Endometrial microvascular endothelial cells (primary cell): Measurements from ENCODE around the gene GSTCD. TPM values are rescaled to one million over a fixed set of nuclear protein-coding genes. Genes with fewer than 3 reads are reported as not detected.
"Not testable (repeated sequence)": the region's sequence is repeated elsewhere in the genome, so short reads cannot be mapped to it uniquely, and the experiment has no call there.

Experiments used
- in situ Hi-C: cut with HindIII; loops from 2 replicates; pipeline ENCODE4 v1.10.0; 2017; ENCODE audit warnings: low sequenced_read_pairs, low pct_unique_long_range_greater_than_20kb; ENCODE audit errors: inconsistent ontology term
- total RNA-seq: library from RNA; depleted of rRNA; stranded (reverse); fragments of >200 nt; gene quantifications from one replicate; pipeline ENCODE4 v1.2.3, GENCODE V29; 2015; ENCODE audit errors: inconsistent ontology term

Gene GSTCD, protein sequence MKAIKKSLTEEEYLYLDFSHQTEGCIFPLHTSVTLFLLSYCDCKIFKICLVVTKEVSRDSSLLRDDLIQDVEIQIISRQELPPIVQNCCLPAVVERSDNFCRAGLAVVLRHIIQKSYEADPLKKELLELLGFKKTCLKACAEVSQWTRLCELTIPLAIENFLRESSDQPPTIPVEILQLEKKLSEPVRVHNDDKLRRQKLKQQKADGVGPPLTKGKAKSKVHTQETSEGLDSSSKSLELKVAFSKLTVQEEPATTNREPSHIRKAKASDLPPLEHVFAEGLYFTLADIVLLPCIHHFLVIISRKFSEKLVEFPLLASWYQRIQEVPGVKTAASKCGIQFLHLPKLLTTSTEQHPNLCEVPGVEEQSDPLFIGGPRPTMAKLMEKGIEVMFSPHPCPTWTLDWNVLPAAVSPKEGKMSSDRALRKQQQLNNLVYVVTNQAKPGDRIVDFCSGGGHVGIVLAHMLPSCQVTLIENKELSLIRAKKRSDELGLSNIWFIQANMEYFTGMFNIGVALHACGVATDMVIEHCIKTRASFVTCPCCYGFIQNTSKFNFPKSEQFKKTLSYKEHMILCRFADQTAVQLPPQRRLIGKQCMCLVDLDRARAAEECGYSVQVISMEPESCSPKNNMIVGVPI
- total RNA-seq, result 16.5 TPM

DNA sequence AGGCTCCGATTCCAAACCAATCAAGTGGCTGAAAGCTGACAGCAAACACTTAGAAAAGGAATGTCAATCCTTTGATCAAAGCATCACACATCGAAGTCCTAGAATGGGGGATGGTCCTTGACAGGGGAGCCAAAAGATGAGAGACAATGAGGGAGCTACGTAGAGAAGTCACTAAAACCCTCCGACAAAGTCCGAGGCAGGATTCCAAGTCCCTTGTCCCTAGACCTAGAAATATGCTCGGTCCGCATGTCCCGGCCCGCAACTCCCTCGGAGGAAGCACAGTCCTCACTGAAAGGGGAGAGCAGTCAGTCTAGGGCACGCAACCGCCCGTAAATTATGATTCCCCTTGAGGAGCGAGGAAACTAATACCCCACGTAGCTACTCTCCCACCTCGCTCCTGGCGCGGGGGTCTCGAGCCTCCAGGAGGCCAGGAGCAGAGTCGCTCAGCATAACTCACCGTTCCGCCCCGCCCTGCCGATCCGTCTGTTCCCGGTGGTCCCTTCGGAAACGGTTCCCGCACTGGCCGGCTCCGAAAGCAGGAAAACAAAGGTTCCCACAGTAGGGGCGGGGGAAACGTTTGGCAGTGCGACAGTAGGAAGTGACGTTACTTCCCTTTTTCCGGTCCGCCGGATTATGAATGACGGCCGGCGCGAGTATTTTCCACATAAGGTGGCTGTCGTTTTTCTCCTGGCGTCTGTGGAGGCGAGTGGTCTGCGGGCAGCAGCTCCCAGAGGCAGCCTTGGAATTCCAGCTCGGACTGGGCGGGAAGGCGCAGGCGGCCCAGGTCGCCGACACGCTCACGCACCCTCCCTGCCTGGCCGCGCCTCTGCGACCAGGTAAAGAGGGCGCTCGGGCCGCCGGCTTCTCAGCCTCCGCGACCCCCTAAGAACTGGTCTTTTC, at the start of gene GSTCD, which contains the start of gene INTS12:
TSS of gene GSTCD (plus strand) at position 604 of the 900 bp plus-strand sequence. CDS start 8,830 bp downstream, outside the sequence.
TSS of gene INTS12 (minus strand) at position 509 of the 900 bp plus-strand sequence. CDS start 8,684 bp downstream, outside the sequence.
- in situ Hi-C loops, result no loop called here

- in situ Hi-C loops, result no loop called here
These were observed 49.4 kb upstream of the GSTCD start for GRCh38 chr4:105659190-105659589.

DNA sequence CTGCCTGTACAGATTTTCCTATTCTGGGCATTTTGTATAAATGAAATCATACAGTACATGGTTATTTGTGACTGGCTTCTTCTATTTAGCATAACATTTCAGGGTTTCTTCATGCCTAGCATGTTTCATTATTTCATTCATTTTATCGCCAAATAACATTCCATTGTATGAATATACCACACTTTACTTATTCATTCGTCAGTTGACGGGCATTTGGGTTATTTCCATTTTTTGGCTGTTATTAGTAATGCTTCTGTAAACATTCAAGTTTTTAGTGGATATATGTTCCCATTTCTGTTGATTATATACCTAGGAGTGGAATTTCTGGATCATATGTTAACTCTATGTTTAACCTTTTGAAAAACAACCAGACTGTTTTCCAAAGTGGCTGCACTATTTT, 47.6 kb upstream of the GSTCD start:
- in situ Hi-C loops, result no loop called here

- in situ Hi-C loops, result no loop called here
These were observed 45.5 kb upstream of the GSTCD start for GRCh38 chr4:105662935-105663675.

GRCh38 chr4:105666693-105667092, 41.9 kb upstream of the GSTCD start:
- in situ Hi-C loops, result no loop called here

DNA sequence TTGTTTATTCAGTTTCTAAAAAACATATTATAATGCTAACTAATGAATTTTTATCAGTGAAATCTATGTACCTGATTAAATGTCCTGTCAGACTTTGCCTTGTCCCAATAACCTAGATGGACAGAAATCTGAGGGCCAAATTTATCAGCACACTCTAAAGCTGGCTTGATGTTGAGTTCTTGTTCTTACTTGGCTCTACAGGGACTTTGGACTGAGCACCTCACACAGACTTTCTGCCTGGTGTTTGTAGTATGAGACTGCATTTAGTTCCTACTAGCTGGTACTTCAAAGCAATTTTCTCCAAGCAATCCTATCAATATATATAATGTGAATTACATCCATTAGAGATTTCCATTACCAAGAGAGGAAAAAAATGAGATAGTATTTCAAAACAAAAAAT, 37.9 kb upstream of the GSTCD start:
- in situ Hi-C loops, result no loop called here

GRCh38 chr4:105671301-105671700, 37.3 kb upstream of the GSTCD start:
- in situ Hi-C loops, result no loop called here

- in situ Hi-C loops, result no loop called here
These were observed 34.6 kb upstream of the GSTCD start for GRCh38 chr4:105674011-105674410.

- in situ Hi-C loops, result no loop called here
These were observed 30.9 kb upstream of the GSTCD start for GRCh38 chr4:105677709-105678108.

DNA sequence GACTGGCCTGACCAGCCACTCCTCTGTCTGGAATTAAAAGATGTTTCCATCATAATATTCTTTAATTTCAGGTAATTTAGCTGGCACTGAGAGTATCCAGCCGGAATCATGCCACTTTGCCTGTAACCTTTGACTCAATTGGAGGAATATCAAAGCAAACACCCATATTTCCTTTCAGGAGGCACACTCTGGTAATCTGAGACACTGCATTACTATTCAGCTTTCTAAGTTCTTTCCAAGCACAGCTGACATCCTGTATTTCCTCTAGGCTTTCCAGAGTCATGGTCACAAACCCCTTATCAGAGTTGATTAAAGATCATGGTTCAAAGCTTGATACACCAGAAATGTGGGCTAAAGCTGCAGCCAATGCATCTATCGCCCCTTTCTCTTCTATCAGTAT, 29.4 kb upstream of the GSTCD start:
- in situ Hi-C loops, result no loop called here

GRCh38 chr4:105683038-105683437, 25.5 kb upstream of the GSTCD start:
- in situ Hi-C loops, result no loop called here

DNA sequence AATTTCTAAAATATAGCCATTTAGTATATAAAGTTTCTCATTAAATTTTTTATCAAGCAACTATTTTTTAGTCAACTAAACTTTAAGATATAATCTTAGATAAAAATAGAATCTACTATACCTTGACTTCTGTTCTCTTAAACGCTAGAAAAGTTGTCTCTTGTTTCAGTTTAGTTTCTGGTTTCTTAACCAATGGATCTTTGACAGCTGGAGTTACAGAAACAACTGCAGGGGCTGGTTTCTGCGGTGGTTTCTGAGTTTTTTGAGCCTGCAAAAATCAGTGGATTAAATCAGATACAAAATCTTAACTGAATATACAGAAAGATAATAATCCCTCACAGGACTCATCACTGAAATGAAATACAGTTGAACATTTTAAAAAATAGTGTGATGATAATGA, 22.0 kb upstream of the GSTCD start:
- in situ Hi-C loops, result no loop called here

DNA sequence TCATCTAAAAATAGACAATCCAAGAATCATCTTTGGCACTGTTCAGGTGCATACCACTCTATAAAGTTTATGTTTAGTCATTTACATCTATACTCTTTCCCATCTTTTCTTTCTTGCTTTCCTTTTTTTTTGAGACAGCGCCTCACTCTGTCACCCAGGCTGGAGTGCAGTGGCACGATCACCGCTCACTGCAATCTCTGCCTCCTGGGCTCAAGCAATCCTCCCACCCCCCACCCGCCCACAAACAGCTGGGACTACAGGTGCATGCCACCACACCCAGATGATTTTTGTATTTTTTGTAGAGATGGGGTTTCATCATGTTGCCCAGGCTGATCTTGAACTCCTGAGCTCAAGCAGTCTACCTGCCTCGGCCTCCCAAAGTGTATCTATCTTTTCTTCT, 13.8 kb upstream of the GSTCD start:
- in situ Hi-C loops, result not testable (repeated sequence)

DNA sequence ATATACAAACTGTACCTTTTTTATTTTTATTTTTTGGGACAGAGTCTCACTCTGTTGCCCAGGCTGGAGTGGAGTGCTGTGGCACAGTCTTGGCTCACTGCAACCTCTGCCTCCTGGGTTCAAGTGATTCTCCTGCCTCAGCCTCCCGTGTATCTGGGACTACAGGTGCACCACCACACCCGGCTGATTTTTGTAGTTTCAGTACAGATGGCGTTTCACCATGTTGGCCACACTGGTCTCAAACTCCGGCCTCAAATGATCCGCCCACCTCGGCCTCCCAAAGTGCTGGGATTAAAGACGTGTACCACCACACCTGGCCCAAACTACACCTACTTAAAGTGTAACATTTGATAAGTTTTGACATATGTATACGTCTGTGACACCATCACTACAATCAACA, 12.8 kb upstream of the GSTCD start:
- in situ Hi-C loops, result not testable (repeated sequence)

DNA sequence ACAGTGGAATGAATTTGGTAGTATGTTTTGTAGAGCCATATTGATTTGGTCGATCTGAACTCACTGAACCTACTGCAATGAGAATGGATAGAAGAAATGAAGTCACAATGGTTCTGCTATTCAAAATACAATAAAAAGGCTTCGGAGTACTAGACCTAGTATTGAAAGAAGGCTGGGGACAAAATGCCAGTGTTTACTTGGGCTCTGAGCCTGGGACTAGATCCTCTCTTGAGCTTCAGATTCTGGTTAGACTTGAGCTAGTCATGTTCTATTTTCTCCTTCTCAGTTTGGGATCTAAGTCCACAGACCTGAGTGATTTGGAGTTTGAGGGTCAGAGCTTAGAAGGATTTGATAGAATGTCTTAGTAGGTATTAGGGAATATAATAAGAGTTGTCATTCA, 10.0 kb upstream of the GSTCD start:
- in situ Hi-C loops, result no loop called here

DNA sequence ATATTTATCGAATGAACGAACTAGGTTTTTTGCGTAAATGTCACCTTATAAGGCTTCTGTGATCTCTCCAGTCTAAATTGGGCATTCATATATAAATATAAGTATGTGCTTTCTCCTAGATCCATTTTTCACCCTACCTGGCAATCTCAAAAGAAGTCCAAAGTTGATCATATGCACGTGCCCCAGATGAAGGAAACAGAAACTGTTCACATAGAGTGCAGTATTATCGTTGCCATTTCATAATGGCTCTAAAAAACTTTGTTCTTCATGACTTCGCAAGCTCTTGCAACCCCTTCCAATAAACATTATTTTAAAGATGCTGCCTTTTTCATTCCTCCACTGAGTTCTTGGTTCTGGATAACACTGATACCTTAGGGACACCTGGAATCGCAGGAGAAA, 803 bp upstream of the GSTCD start:
- in situ Hi-C loops, result no loop called here

GRCh38 chr4:105709081-105709450, 482 bp downstream of the GSTCD start:
- in situ Hi-C loops, result no loop called here

DNA sequence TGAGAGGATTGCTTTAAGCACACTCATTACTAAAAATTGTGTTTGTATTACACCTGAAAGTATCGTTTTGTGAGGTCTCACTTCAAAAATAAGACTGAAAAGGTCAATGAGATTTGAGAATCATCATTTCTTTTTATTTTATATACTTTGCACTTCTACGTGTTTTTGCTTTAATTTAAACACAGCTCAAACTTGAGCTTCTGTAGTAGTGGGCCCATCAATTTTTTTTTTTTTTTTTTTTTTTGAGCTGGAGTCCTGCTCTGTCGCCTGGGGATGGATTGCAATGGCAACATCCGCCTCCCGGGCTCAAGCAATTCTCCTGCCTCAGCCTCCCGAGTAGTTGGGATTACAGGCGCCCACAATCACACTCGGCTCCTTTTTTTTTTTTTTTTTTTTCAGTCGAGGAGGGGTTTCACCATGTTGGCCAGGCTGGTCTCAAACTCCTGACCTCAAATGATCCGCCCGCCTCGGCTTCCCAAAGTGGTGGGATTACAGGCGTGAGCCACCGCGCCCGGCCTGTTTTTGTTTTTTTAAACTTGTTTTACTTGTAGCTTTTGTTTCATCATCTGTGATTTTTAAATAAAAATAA, 1.5 kb downstream of the GSTCD start:
- in situ Hi-C loops, result no loop called here
